Measurements from ENCODE around the gene ARRDC3. TPM values are rescaled to one million over a fixed set of nuclear protein-coding genes. Genes with fewer than 3 reads are reported as not detected.

The ARRDC3 gene
- total and polyA plus RNA-seq, 9 of the 15 experiments (the other 6 are each of a cell fraction or from before 2014, with no cell fraction given) = 15.3 to 58.1 (median 39.4) TPM

DNA sequence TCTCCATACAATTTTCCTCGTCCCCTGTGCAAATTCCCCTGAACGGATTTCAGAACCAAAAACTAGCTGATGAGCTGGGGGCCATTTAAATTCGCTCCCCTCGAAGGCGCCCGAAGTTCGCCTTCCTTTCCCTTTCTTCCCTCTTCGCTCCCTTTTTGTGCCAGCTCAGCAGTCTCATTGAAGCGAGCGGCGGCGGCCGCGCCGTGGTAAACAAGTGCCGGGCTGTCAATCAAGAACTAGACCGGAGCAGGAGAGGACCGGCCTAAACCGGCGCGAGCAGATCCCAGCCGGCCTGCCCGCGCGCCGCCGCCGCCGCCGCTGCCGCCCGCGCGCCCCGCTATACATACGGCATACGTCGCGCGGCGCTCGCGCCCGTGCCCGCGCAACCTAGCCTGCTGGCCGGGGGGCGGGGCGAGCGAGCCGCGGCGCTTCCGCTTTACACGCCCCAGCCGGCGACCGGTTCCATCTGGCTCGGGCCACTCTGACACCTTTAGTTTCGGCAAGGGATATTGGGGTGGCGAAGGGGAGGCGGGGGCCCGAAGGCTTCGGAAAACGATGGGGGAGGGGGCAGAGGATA is 3.1 kb downstream of the ARRDC3 start (continued):
- TF ChIP-seq BRF2 (IDR thresholded peaks at IDR 0.05; ENCODE audit: borderline replicate concordance, insufficient read depth, insufficient read length) (no peak), HDAC3 (IDR thresholded peaks at IDR 0.05; ENCODE audit: borderline replicate concordance, partially characterized antibody) (no peak), SIN3A (IDR thresholded peaks at IDR 0.05; ENCODE audit: borderline replicate concordance in 2 of 2, control insufficient read depth in 1 of 2, low read depth in 2 of 2, low read length in 2 of 2) (no peak), ARNT (IDR thresholded peaks at IDR 0.05) (0 out of 4 replicates have a peak, but pooled peaks of 1 of the 2 experiments have one; percentile 13), THAP12 (CRISPR knock-in tag; IDR thresholded peaks at IDR 0.05) (peak; percentile 35; the same call in 1 of the 2 replicates), ZNF324 (CRISPR knock-in tag; IDR thresholded peaks at IDR 0.05) (no peak), ZNF274 (IDR thresholded peaks at IDR 0.05; ENCODE audit: borderline replicate concordance, low read depth, low read length) (no peak), THRAP3 (IDR thresholded peaks at IDR 0.05; ENCODE audit: borderline replicate concordance) (no peak), ZNF280A (IDR thresholded peaks at IDR 0.05; ENCODE audit: low read depth, partially characterized antibody) (no peak), ZNF551 (CRISPR knock-in tag; IDR thresholded peaks at IDR 0.05) (no peak), CREM (IDR thresholded peaks at IDR 0.05; ENCODE audit: low read depth) (peak; percentile 81), DDX20 (tag; IDR thresholded peaks at IDR 0.05; ENCODE audit: low read depth) (no peak), ZSCAN32 (CRISPR knock-in tag; IDR thresholded peaks at IDR 0.05) (no peak), SNRNP70 (optimal IDR thresholded peaks at IDR 0.05; ENCODE audit: low read depth, low read length) (no peak), CSDE1 (IDR thresholded peaks at IDR 0.05) (no peak), NONO (IDR thresholded peaks at IDR 0.05; ENCODE audit: low read depth in 2 of 2, low read length in 1 of 2) (peak in 1 of 2 experiments; percentile 97; a peak in 2 of 4 replicates), PHB2 (IDR thresholded peaks at IDR 0.05; ENCODE audit: low read depth) (no peak), TCF15 (CRISPR knock-in tag; IDR thresholded peaks at IDR 0.05) (no peak)
- TF ChIP-seq, protein P1, sequence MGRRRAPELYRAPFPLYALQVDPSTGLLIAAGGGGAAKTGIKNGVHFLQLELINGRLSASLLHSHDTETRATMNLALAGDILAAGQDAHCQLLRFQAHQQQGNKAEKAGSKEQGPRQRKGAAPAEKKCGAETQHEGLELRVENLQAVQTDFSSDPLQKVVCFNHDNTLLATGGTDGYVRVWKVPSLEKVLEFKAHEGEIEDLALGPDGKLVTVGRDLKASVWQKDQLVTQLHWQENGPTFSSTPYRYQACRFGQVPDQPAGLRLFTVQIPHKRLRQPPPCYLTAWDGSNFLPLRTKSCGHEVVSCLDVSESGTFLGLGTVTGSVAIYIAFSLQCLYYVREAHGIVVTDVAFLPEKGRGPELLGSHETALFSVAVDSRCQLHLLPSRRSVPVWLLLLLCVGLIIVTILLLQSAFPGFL (CRISPR knock-in tag; IDR thresholded peaks at IDR 0.05) = no peak
- TF ChIP-seq, protein P2, sequence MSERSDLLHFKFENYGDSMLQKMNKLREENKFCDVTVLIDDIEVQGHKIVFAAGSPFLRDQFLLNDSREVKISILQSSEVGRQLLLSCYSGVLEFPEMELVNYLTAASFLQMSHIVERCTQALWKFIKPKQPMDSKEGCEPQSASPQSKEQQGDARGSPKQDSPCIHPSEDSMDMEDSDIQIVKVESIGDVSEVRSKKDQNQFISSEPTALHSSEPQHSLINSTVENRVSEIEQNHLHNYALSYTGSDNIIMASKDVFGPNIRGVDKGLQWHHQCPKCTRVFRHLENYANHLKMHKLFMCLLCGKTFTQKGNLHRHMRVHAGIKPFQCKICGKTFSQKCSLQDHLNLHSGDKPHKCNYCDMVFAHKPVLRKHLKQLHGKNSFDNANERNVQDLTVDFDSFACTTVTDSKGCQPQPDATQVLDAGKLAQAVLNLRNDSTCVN (CRISPR knock-in tag; IDR thresholded peaks at IDR 0.05) = peak; percentile 91
